Left ventricle myocardium inferior (tissue), 1 donor: ENCODE measurements around the gene ANAPC16. TPM values are rescaled to one million over a fixed set of nuclear protein-coding genes. Genes with fewer than 3 reads are reported as not detected.

ENCODE experiments used
- DNase-seq: peaks from one replicate; pipeline ENCODE4 v3.0.0-alpha.2; 2020
- H3K27ac ChIP-seq: fragments of 200-600 bp; replicated peaks from 2 replicates; pipeline ENCODE4 v1.8.0; 2021
- H3K27me3 ChIP-seq: fragments of 200-600 bp; 2 replicates; pipeline ENCODE4 v1.8.0; 2021; ENCODE audit warnings: low read depth
- H3K36me3 ChIP-seq: fragments of 200-600 bp; 2 replicates; pipeline ENCODE4 v1.8.0; 2021
- H3K4me1 ChIP-seq: fragments of 200-600 bp; 2 replicates; pipeline ENCODE4 v1.8.0; 2021
- H3K4me3 ChIP-seq: fragments of 200-600 bp; 2 replicates; pipeline ENCODE4 v1.8.0; 2021; ENCODE audit warnings: mild to moderate bottlenecking, moderate library complexity
- H3K9me3 ChIP-seq: fragments of 200-600 bp; replicated peaks from 2 replicates; pipeline ENCODE4 v1.8.0; 2021
- intact Hi-C: fragments of 100-400 bp; cut with micrococcal nuclease; formaldehyde crosslinking; loops from one replicate; pipeline ENCODE4 v1.11.0; 2022
- total RNA-seq: library from RNA; stranded (reverse); fragmentation: NEBNext Ultra II Directional; extraction: Animal tissue kit (Norgen Biotek cat#: 25700); gene quantifications from one replicate; pipeline ENCODE4 v1.2.1, GENCODE V29; 2021
- TF ChIP-seq, protein P1 (sequence below): fragments of 200-600 bp; IDR thresholded peaks from 2 replicates; pipeline ENCODE4 v1.8.0; 2021; ENCODE audit warnings: antibody characterized with exemption, mild to moderate bottlenecking, borderline replicate concordance
- donor health status: DM: no; HTN: yes; CAD: no; lungs with severe emphysema.

ANAPC16 gene
- total RNA-seq, 1 donor from 2014 or later: 256 TPM

DNA sequence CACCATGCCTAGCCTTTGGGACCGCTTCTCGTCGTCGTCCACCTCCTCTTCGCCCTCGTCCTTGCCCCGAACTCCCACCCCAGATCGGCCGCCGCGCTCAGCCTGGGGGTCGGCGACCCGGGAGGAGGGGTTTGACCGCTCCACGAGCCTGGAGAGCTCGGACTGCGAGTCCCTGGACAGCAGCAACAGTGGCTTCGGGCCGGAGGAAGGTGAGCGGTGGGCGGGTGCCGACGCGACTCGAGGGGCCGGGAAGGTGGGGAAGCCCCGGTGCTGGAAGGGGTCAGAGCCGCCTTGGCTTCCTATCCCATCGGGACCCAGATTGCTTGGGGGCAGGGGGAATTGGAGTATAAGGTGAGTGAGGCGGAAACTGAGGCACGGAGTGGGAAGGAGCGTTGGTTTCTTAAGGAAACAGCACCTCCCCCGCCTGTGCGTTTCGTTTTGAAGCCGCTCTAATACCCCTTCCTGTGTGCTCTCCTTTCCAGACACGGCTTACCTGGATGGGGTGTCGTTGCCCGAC is 58.5 kb downstream of the ANAPC16 start:
- peak overlapping the region; percentile 100 for H3K27ac ChIP-seq
- no peaks in the 10 kb centered on the region for H3K9me3 ChIP-seq
- no peaks in the 10 kb centered on the region for H3K27me3 ChIP-seq
- intact Hi-C loops: loop anchor here (10.0 kb wide), 1 partner anchor 51 kb away; no protein-coding TSS in a partner anchor
- TF ChIP-seq, protein P1, sequence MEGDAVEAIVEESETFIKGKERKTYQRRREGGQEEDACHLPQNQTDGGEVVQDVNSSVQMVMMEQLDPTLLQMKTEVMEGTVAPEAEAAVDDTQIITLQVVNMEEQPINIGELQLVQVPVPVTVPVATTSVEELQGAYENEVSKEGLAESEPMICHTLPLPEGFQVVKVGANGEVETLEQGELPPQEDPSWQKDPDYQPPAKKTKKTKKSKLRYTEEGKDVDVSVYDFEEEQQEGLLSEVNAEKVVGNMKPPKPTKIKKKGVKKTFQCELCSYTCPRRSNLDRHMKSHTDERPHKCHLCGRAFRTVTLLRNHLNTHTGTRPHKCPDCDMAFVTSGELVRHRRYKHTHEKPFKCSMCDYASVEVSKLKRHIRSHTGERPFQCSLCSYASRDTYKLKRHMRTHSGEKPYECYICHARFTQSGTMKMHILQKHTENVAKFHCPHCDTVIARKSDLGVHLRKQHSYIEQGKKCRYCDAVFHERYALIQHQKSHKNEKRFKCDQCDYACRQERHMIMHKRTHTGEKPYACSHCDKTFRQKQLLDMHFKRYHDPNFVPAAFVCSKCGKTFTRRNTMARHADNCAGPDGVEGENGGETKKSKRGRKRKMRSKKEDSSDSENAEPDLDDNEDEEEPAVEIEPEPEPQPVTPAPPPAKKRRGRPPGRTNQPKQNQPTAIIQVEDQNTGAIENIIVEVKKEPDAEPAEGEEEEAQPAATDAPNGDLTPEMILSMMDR: no peak
- H3K4me1 ChIP-seq: peaks cover 64% of the 10 kb centered on the region
- H3K4me3 ChIP-seq: peak overlapping the region; percentile 84
- peaks cover 17% of the 10 kb centered on the region for H3K36me3 ChIP-seq
- no peak for DNase-seq

DNA sequence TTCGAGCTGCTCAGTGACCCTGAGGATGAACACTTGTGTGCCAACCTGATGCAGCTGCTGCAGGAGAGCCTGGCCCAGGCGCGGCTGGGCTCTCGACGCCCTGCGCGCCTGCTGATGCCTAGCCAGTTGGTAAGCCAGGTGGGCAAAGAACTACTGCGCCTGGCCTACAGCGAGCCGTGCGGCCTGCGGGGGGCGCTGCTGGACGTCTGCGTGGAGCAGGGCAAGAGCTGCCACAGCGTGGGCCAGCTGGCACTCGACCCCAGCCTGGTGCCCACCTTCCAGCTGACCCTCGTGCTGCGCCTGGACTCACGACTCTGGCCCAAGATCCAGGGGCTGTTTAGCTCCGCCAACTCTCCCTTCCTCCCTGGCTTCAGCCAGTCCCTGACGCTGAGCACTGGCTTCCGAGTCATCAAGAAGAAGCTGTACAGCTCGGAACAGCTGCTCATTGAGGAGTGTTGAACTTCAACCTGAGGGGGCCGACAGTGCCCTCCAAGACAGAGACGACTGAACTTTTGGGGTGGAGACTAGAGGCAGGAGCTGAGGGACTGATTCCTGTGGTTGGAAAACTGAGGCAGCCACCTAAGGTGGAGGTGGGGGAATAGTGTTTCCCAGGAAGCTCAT is 59.0 kb downstream of the ANAPC16 start:
- TF ChIP-seq, protein P1: peak; percentile 74
- peaks cover 17% of the 10 kb centered on the region for H3K36me3 ChIP-seq
- H3K4me1 ChIP-seq: peaks cover 64% of the 10 kb centered on the region
- peak; percentile 72 for DNase-seq
- no peaks in the 10 kb centered on the region for H3K27me3 ChIP-seq
- H3K4me3 ChIP-seq: peak overlapping the region; percentile 84
- intact Hi-C loops: loop anchor here (10.0 kb wide), 1 partner anchor 50 kb away; no protein-coding TSS in a partner anchor
- no peaks in the 10 kb centered on the region for H3K9me3 ChIP-seq
- peak overlapping the region; percentile 100 for H3K27ac ChIP-seq

DNA sequence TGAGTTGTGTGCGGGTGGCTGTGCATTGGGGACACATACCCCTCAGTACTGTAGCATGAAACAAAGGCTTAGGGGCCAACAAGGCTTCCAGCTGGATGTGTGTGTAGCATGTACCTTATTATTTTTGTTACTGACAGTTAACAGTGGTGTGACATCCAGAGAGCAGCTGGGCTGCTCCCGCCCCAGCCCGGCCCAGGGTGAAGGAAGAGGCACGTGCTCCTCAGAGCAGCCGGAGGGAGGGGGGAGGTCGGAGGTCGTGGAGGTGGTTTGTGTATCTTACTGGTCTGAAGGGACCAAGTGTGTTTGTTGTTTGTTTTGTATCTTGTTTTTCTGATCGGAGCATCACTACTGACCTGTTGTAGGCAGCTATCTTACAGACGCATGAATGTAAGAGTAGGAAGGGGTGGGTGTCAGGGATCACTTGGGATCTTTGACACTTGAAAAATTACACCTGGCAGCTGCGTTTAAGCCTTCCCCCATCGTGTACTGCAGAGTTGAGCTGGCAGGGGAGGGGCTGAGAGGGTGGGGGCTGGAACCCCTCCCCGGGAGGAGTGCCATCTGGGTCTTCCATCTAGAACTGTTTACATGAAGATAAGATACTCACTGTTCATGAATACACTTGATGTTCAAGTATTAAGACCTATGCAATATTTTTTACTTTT is 59.7 kb downstream of the ANAPC16 start:
- Histone ChIP-seq H3K4me1 (peaks cover 63% of the 10 kb centered on the region), H3K27me3 (no peaks in the 10 kb centered on the region), H3K9me3 (no peaks in the 10 kb centered on the region), H3K4me3 (peak overlapping the region; percentile 84), H3K27ac (peak overlapping the region; percentile 100), H3K36me3 (peaks cover 17% of the 10 kb centered on the region)
- intact Hi-C loops: loop anchor here (10.0 kb wide), 1 partner anchor 49 kb away; no protein-coding TSS in a partner anchor
- DNase-seq: no peak
- TF ChIP-seq, protein P1: no peak

DNA sequence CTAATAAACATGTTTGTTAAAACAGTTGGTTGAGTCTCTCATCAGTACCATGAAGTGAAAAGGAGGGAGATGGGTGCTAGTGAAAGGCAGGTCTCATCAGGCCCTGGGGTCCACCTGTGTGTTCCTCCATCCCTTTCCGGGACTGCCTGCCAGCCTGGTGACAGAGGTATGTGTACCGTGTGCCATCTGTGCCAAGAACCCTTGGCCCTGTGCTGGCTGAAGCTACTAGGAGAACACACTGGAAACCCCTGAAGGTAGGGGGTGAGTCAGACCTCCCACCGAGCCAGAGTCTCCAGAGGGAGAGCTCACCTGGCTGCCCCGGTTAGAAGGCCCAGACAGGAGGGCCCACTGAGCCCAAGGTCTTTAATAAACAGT is 60.2 kb downstream of the ANAPC16 start:
- H3K36me3 ChIP-seq: peaks cover 17% of the 10 kb centered on the region
- peak overlapping the region; percentile 84 for H3K4me3 ChIP-seq
- H3K27ac ChIP-seq: peak overlapping the region; percentile 100
- no peak for DNase-seq
- no peaks in the 10 kb centered on the region for H3K27me3 ChIP-seq
- TF ChIP-seq, protein P1: no peak
- H3K4me1 ChIP-seq: peaks cover 58% of the 10 kb centered on the region
- H3K9me3 ChIP-seq: no peaks in the 10 kb centered on the region
- intact Hi-C loops: loop anchor here (10.0 kb wide), 1 partner anchor 49 kb away; no protein-coding TSS in a partner anchor

DNA sequence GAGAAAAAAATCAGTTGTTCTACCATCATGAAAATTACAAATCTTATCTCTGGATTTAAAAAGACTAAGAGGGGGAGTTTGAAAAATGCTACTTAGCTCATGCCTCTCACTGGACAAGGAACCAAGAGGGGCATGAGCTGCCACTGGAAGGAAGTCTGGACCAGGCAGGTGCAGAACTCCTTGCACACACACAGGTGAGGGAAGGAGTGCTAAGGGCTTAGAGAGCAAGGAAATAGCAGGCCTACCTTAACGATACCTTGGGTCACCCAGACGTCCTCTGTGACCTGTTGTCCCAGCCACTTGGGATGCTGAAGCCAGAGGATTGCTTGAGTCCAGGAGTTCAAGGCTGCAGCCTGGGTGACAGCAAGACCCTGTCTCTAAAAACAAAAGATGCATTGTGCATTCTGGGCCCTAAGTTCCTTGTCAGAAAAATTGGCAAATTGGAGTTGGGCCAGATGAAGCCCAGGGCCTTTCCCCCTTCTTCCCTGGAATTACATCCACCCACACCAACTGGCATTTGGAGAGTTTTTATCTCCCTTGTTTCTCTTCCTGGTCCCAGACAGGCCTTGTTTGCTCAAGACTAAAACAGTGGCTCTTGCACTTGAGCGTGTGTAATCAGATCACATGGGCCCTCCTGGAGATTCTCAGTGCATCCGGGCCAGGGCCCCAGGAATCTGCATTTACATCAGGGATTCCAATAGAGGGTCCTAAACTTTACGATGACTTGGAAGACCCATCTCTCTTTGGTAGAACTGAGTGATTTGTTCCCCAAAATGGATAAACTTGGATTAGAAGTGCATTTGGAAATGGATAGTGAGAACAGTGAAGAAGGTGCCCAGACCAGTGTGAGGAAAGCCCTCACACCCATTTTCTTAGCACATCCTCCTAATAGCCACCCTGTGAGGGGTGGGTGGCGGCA is 60.9 kb downstream of the ANAPC16 start:
- H3K27ac ChIP-seq: peak overlapping the region; percentile 100
- H3K36me3 ChIP-seq: peaks cover 17% of the 10 kb centered on the region
- intact Hi-C loops: loop anchor here (10.0 kb wide), 1 partner anchor 48 kb away; no protein-coding TSS in a partner anchor
- no peaks in the 10 kb centered on the region for H3K9me3 ChIP-seq
- peak overlapping the region; percentile 84 for H3K4me3 ChIP-seq
- DNase-seq: no peak
- TF ChIP-seq, protein P1: no peak
- no peaks in the 10 kb centered on the region for H3K27me3 ChIP-seq
- peaks cover 51% of the 10 kb centered on the region for H3K4me1 ChIP-seq
